Measurements from ENCODE around the gene CTXND1.

GRCh38 chr15:80186597-80186996, 65.4 kb downstream of the CTXND1 start:
- TF ChIP-seq CTCF (conservative IDR thresholded peaks at IDR 0.05; ENCODE audit: low read length) = no peak
- TF ChIP-seq EZH2phosphoT487 (IDR thresholded peaks at IDR 0.05; ENCODE audit: borderline replicate concordance, low read depth, low read length) = no peak

Measured in OCI-LY7 (cell line).